Amniotic epithelial cell (primary cell): Measurements from ENCODE around the gene GOLM1.

Source experiments
- DNase-seq: peaks from one replicate; pipeline ENCODE4 v3.0.0-alpha.2; 2010; ENCODE audit warnings: low read depth

The GOLM1 gene

DNA sequence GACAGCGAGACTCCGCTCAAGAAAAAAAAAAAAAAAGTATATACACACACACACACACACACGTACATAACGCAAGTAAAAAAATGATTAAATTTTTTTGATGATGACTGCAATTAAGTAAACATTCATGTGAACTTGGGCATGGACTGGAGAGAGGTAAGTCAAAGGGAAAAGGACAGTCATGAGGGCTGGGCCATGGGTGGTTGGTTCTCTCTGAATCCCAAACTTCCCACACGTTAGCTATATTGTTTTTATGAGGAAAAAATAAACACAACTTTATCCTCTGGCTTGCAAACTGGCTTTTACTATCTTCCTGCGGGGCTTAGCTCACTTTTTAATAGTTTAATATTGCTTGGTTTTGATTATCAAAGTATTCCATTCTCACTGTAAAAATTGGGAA lies 53.7 kb downstream of the GOLM1 start:
- DNase-seq = no peak

DNA sequence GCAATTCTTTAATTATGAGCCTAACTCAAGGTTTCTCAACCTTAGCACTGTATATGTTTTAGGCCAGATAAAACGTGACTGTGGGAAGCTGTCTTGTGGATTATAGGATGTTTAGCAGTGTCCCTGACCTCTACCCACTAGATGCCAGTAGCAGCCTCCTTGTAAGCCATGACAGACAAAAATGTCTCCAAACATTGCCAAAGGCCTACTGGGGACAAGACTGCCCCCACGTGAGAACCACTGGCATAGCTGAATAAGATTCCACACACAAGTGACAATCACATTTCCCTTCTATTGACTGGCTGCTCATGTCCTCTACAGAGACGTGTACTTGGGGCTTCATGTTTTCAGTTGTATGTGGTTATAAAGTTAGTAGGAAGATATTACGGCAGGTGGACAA lies 55.4 kb downstream of the GOLM1 start:
- DNase-seq = no peak

- DNase-seq = no peak
Measured at GRCh38 chr9:86043586-86043985, 55.8 kb downstream of the GOLM1 start.

- no peak for DNase-seq
Measured at GRCh38 chr9:86042199-86042978, 57.0 kb downstream of the GOLM1 start.

- DNase-seq = peak; percentile 74
Measured at GRCh38 chr9:86041311-86041741, 58.0 kb downstream of the GOLM1 start.

DNA sequence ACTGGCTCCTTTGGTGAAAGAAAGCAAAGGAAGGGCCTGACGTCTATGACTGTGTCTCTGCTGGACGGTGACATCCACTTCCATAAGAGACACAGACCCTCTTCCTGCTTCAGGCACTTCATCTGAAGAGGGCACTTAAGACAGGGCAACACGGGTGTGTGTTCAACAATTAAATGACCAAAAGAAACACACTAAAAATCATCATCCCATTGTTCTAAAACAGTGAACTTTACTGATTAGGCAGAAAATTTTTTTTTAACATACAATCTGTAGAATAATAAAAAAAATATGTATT lies 58.5 kb downstream of the GOLM1 start:
- DNase-seq = no peak

DNA sequence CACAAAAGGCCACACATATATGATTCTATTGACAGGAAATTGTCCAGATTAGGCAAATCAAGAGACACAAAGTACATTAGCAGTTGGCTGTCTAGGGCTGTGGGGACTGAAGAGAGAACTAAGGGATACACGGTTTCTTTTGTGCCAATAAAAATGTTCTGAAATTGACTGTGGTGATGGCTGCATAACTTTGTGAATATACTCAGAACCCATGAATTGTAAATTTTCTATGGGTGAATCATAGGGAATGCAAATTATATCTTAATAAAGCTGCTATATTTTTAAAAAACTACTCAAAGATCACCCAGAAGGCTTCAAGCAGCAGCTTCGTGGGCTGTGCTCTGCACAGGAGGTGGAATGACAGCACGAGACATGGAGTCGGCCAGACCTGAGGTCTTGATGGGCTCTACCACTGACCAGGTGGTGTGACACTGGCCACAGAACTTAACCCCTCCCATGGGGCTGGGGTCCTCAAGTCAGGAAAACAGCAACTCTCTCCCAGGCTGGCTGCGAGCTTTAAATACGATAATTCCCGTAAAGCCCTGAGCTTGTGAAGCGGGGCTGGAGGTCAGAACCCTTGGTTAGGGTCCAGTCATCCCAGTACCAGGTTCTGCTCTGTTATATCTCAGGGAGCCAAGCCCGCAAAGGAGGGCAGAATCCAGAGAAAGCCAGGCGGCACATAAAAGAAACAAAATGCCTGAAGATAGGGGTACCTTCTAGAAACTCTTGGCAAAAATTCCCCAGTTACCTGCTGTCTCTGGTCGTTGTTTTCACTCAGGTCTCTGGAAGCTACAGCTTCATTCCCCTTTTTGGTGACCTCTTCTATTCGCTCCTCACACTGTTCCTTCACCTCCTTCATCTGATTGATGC lies 59.1 kb downstream of the GOLM1 start:
- DNase-seq = no peak

DNA sequence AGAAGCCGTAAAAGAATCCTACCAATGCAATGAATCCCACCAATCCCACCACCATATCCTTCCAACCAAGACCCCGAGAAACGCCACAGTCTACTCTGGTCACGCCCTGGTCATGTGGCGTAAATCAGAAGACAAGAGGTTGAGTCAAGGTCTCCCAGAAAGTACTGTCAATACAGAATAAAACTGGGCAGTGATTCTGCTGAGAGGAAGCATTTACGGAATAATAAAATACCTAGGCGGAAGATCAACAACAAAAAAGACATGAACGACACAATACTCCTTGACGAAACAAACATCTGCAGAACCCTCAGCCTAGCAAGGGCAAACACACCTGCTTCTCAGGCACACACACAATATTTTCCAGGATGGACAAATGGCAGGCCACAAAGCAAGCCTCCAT lies 62.8 kb downstream of the GOLM1 start:
- no peak for DNase-seq

DNA sequence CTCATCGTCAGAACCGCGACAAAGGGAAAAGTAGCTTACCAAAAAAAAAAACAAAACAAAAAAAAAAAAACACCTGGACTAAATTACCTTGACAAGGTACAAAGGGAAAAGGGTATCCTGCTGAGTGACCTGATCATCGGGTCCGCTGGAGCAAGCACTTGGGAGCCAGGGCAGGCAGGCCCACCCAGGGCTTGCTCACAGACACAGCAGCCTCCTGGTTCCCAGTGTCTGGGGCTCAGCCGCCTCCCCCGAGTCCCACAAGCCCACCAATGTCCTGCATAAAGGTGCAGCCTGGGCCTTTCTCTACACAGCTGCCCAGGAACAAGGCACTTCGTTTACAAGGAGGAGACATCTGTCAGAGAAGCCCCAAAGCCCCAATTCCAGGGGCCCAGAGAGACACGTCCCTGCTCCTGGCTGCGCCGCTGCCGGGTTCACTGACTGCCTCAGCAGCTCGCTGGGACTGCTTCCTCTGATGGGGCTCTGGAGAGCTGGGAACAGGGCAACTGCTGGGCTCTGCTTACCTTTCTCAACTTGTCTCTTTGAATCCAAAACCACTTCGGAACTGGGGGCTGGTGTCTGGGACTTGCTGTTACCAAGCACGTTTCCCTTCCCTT lies 63.4 kb downstream of the GOLM1 start:
- no peak for DNase-seq

- peak; percentile 53 for DNase-seq
Measured at GRCh38 chr9:86034863-86035734, 64.3 kb downstream of the GOLM1 start.

GRCh38 chr9:86027767-86028166 lies 71.6 kb downstream of the GOLM1 start:
- DNase-seq = no peak

DNA sequence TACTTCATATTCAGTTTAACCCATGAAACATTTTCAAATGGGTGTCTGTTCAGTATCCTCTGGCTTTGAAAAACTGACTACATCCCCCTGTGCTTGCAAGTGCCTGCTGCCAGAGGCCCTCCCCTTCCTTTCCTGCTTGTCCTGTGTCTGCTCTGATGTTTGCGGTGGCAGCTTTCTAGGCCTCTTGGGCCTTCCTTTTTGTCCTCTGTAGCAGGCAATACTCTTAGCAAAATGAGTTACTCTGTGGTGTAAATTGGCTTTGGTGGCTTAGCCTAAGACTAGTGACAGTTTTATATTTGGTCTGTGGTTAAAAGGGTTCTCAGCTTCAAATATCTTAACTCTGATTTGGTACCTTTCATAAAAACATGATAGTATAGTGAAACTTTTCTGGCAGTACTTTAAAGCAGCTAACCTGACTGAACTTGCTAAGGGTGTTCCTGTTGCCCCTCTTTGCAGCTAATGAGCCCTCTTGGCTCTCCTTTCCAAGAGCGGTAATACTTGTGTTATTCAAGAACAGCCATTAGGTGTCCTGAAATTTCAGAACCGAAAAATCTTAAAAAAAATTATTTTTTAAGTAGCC lies 76.6 kb downstream of the GOLM1 start:
- no peak for DNase-seq

GRCh38 chr9:86021166-86021565 lies 78.2 kb downstream of the GOLM1 start:
- DNase-seq = no peak

GRCh38 chr9:86020731-86021130 lies 78.6 kb downstream of the GOLM1 start:
- DNase-seq = no peak

GRCh38 chr9:86009133-86009532 lies 90.2 kb downstream of the GOLM1 start:
- DNase-seq = no peak

- no peak for DNase-seq
Measured at GRCh38 chr9:86005253-86005775, 94.0 kb downstream of the GOLM1 start.

DNA sequence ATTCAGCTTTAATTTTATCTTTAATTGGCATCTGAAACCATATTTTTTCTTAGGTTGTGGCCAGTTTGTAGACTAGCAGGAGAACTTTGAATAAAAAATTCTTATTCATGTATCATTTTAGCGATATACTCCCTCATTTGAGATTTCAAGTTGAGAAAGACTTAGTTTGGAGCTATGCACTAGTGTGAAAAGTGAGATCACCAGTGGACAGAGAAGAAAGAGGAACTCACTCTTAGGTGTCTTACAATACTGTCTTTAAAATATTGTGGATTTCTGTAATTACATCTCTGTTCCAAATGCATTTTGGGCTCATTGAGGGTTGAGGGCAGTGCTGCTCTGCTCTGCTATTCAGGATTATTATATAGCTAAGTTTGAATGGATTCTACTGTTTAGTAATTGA lies 103.8 kb downstream of the GOLM1 start:
- DNase-seq = no peak

- DNase-seq = no peak
Measured at GRCh38 chr9:85995097-85995496, 104.3 kb downstream of the GOLM1 start.

DNA sequence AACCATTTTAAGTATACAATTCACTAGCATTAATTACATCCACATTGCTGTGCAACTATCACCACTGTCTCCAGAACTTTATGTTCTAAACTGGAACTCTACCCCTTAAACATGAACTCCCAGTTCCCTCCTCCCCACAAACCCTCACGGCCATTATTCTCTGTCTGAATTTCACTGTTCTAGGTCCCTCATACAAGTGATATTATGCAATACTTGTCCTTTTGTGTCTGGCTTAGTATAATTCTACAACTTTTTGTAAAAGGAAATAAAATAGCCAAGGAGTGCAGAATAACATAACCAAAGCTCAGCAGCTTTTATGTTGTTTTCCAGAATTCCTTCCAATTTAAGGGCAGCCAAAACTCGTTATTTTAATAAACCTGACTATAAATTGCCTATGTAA lies 105.2 kb downstream of the GOLM1 start:
- DNase-seq = peak; percentile 6

DNA sequence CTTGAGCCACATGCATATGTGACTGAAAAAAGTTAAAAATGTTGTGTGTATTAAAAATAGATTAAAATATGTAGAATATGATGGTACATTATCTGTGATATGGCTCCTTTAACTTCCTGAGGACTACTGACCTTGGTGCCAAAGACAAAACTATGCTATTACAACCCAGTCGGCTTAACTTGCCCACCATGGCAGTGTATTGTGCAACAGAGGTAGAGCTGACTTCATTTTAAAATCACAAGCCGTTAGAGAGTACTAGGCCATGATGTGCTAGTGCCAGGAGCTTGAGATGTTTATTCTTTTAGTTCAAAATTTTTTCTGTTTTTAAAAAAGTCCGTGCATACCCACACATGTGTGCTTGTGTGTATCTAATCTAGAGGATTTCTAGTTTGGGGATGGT lies 112.1 kb downstream of the GOLM1 start:
- DNase-seq = peak; percentile 52

- DNase-seq = no peak
Measured at GRCh38 chr9:85984457-85984856, 114.9 kb downstream of the GOLM1 start.
